Mononuclear cell (primary cell): ENCODE data around the gene ANKRD6. TPM values are rescaled to one million over a fixed set of nuclear protein-coding genes. Genes with fewer than 3 reads are reported as not detected.
"Not testable (repeated sequence)": the region's sequence is repeated elsewhere in the genome, so short reads cannot be mapped to it uniquely, and the experiment has no call there.

Source experiments
- H3K27me3 ChIP-seq: 2 replicates; pipeline ENCODE4 v1.6.0; 2011; ENCODE audit warnings: low read length, control low read depth; ENCODE audit not compliant: insufficient read depth
- H3K4me1 ChIP-seq: 2 replicates; pipeline ENCODE4 v1.5.1; 2011; ENCODE audit warnings: mild to moderate bottlenecking, low read length, control low read depth; ENCODE audit not compliant: insufficient read depth
- H3K4me3 ChIP-seq: 2 replicates; pipeline ENCODE4 v1.5.1; 2011; ENCODE audit warnings: mild to moderate bottlenecking, low read length, moderate library complexity
- H3K9me3 ChIP-seq: 2 replicates; pipeline ENCODE4 v1.5.1; 2011; ENCODE audit warnings: low read depth, mild to moderate bottlenecking, control low read depth, low read length
- total RNA-seq: library from RNA; depleted of rRNA; stranded (reverse); fragments of >200 nt; gene quantifications from one replicate; pipeline ENCODE4 v1.2.3, GENCODE V29; 2012

Gene ANKRD6
- total RNA-seq: 1.8 TPM

GRCh38 chr6:89432875-89433251 is at the start of gene ANKRD6:
ANKRD6 (plus strand) TSS chr6:89433152; CDS start chr6:89566977, 133,825 bp downstream.
- Histone ChIP-seq H3K4me1 (peaks cover 13% of the 10 kb centered on the region), H3K4me3 (peak within 1 kb of the TSS; percentile 56), H3K27me3 (no peaks in the 10 kb centered on the region), H3K9me3 (no peaks in the 10 kb centered on the region)

- peaks cover 19% of the 10 kb centered on the region for H3K4me1 ChIP-seq
- no peaks in the 10 kb centered on the region for H3K9me3 ChIP-seq
- no peak overlapping the region for H3K4me3 ChIP-seq
- no peaks in the 10 kb centered on the region for H3K27me3 ChIP-seq
These were observed 47.7 kb upstream of the ANKRD6 start for GRCh38 chr6:89385156-89385667.

- no peaks in the 10 kb centered on the region for H3K27me3 ChIP-seq
- H3K4me1 ChIP-seq: peaks cover 15% of the 10 kb centered on the region
- H3K9me3 ChIP-seq: no peaks in the 10 kb centered on the region
- no peak overlapping the region for H3K4me3 ChIP-seq
These were observed 47.1 kb upstream of the ANKRD6 start for GRCh38 chr6:89385846-89386245.

GRCh38 chr6:89386917-89387491 is 45.9 kb upstream of the ANKRD6 start:
- no peak overlapping the region for H3K4me3 ChIP-seq
- peaks cover 11% of the 10 kb centered on the region for H3K4me1 ChIP-seq
- H3K27me3 ChIP-seq: no peaks in the 10 kb centered on the region
- no peaks in the 10 kb centered on the region for H3K9me3 ChIP-seq

DNA sequence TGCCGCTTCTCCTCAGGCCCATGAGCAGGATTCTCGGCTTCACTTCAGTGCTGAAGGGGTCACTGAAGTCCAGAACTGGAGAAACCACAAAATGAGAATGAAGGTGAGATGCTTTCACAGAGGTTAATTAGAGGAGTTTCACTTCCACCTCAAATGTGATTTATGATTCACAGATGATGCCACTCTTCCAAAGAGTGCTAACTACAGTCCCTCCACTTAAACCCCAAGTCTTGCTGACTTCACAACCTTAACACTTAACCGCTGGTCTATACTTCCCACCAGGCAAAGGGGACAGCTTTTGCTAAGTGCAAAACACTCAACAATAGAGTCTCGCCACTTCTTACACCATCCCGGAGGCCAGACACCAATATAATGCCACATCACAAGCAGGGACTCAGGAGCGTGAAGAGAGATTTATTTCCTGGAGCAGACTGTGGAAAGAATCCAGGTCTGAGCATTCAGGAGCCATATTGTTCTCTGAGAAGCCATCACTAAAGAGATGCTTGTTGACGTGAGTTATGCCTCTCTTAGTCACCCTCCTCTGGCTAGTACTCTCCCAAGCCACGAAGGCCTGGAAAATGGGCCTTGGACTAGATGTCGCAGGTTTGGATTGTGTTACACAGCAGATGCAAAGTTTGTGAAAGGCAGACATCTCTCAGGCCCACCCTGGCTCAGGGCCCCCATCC is 45.3 kb upstream of the ANKRD6 start:
- no peaks in the 10 kb centered on the region for H3K9me3 ChIP-seq
- no peak overlapping the region for H3K4me3 ChIP-seq
- H3K27me3 ChIP-seq: no peaks in the 10 kb centered on the region
- H3K4me1 ChIP-seq: peaks cover 11% of the 10 kb centered on the region

DNA sequence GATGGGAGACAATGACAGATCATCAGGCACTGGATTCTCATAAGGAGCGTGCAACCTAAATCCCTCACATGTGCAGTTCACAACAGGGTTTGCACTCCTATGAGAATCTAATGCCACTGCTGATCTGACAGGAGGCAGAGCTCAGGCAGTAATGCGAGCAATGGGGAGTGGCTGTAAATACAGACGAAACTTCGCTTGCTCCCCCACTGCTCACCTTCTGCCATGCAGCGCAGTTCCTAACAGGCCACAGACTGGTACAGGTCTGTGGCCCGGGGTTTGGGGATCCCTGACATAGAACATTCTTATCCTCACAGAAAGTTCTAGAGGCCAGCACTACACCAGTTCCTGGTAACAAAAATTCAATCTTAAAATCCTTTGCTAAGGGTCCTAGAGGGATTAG is 44.1 kb upstream of the ANKRD6 start:
- Histone ChIP-seq H3K4me1 (peaks cover 10% of the 10 kb centered on the region), H3K9me3 (no peaks in the 10 kb centered on the region), H3K27me3 (no peaks in the 10 kb centered on the region), H3K4me3 (no peak overlapping the region)

DNA sequence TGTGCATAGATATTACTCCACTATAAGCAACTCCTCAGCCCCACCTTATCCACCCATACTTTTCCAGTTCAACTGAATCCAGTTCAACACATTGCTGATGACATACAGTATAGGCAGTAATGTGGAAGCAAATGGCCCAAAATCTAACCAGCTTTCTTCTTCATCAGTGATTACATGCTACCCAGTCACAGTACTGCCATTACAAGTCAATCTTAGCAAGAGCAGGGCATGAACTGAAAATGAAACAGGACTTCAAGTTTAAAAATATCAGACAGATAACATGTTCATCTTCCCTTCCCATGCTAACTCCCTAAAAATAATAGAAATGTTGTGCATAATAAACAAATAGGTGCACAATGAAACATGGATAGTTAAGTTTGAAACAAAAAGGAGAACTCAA is 40.1 kb upstream of the ANKRD6 start:
- Histone ChIP-seq H3K27me3 (no peaks in the 10 kb centered on the region), H3K9me3 (no peaks in the 10 kb centered on the region), H3K4me1 (peaks cover 3% of the 10 kb centered on the region), H3K4me3 (no peak overlapping the region)

GRCh38 chr6:89393659-89394058 is 39.3 kb upstream of the ANKRD6 start:
- no peaks in the 10 kb centered on the region for H3K4me1 ChIP-seq
- H3K4me3 ChIP-seq: no peak overlapping the region
- no peaks in the 10 kb centered on the region for H3K27me3 ChIP-seq
- no peaks in the 10 kb centered on the region for H3K9me3 ChIP-seq

DNA sequence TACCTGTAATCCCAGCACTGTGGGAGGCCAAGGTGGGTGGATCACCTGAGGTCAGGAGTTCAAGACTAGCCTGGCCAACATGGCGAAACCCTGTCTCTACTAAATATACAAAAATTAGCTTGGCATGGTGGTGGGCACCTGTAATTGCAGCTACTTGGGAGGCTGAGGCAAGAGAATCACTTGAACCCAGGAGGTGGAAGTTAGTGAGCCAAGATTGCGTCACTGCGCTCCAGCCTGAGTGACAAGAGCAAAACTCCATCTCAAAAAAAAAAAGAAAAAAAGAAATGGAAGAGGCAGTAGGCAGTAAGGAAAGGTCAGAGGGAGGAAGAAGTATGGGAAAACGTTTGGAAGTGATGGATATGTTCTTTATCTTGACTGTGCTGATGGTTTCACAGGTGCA is 35.1 kb upstream of the ANKRD6 start:
- peaks cover 10% of the 10 kb centered on the region for H3K4me1 ChIP-seq
- H3K4me3 ChIP-seq: not testable (repeated sequence)

GRCh38 chr6:89398762-89399525 is 34.0 kb upstream of the ANKRD6 start:
- Histone ChIP-seq H3K4me3 (no peak overlapping the region), H3K27me3 (no peaks in the 10 kb centered on the region), H3K9me3 (no peaks in the 10 kb centered on the region), H3K4me1 (peaks cover 10% of the 10 kb centered on the region)

More for the DNA sequence above, 35.1 kb upstream of the ANKRD6 start:
- not testable (repeated sequence) for H3K9me3 ChIP-seq, H3K27me3 ChIP-seq

DNA sequence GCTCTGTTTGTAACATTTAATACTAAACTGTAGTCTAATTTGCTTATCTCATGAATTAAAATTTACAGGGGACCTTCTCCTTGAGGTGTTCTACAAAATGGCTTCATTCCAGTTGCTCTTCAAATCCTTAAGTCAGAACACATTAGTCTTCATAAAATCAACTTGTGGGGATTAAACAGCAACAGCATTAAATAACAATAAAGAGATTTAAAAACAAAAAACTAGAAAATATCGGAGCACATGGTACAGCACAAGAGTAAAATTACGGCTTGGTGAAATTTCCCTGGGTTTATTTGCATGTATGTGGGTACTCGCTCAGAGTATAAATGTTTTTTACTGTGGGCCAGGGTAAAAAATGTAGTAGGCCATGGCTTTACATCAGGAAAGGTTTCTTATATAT is 32.9 kb upstream of the ANKRD6 start:
- H3K4me3 ChIP-seq: no peak overlapping the region
- H3K27me3 ChIP-seq: no peaks in the 10 kb centered on the region
- no peaks in the 10 kb centered on the region for H3K9me3 ChIP-seq
- peaks cover 10% of the 10 kb centered on the region for H3K4me1 ChIP-seq

DNA sequence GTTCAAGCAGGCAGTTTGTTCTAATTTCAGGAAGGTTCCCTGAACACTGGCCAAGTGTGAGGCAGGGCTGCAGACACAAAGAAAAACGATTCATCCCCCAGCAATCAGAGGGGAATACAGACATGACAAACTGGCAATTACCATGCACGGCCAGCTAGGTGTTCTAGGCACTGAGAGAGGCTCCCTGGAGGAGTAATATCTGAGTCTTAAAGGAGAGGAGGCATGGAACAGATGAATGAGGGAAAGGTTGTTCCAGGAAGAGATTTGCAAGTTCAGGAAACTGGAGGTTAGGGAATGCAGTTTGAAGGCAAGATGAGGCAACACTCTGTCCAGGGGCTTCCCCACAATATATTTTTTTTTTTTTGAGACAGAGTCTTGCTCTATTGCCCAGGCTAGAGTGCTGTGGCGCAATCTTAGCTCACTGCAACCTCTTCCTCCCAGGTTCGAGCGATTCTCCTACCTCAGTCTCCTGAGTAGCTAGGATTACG is 32.0 kb upstream of the ANKRD6 start:
- Histone ChIP-seq H3K27me3 (no peaks in the 10 kb centered on the region), H3K4me1 (peaks cover 11% of the 10 kb centered on the region), H3K4me3 (no peak overlapping the region), H3K9me3 (no peaks in the 10 kb centered on the region)

DNA sequence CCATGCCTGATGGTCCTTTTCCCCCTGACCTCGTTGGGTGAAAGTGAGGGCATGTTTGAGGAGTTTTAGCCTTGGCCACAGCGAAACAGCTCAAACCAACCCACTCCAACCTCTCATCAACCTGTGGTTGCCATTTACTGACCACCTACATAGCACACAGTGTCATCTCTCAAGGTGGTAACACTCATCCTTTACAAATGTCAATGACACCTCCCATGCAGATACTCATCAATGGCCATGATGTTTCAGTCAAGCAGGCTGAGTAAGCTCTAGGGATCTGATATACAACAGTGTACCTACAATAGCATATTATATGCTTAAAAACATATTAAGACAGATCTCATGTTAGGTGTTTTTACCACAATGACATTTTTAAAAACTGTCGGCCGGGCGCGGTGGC is 30.2 kb upstream of the ANKRD6 start:
- Histone ChIP-seq H3K9me3 (no peaks in the 10 kb centered on the region), H3K4me1 (peaks cover 25% of the 10 kb centered on the region), H3K4me3 (no peak overlapping the region), H3K27me3 (no peaks in the 10 kb centered on the region)

- peaks cover 2% of the 10 kb centered on the region for H3K27me3 ChIP-seq
- H3K4me1 ChIP-seq: peaks cover 33% of the 10 kb centered on the region
- H3K4me3 ChIP-seq: no peak overlapping the region
- no peaks in the 10 kb centered on the region for H3K9me3 ChIP-seq
These were observed 28.4 kb upstream of the ANKRD6 start for GRCh38 chr6:89404512-89404911.

- Histone ChIP-seq H3K9me3 (no peaks in the 10 kb centered on the region), H3K4me3 (no peak overlapping the region), H3K27me3 (peaks cover 3% of the 10 kb centered on the region), H3K4me1 (peaks cover 42% of the 10 kb centered on the region)
These were observed 26.8 kb upstream of the ANKRD6 start for GRCh38 chr6:89406141-89406540.
